Tibial artery (tissue), 4 donors: ENCODE data around the gene TMEM18.

Experiments used
- DNase-seq, 2 donors: peaks; one replicate each; pipeline ENCODE4 v3.0.0-alpha.2; 2019
- H3K27ac ChIP-seq, 2 donors: fragments of 200-600 bp; sonication (generic) in 1 of 2; 1 replicate in 1 of 2; 2 replicates in 1 of 2; pipeline ENCODE4 v1.5.1; 2018 to 2019; ENCODE audit warnings: mild to moderate bottlenecking in 1 of 2
- H3K27me3 ChIP-seq, 2 donors: fragments of 200-600 bp; sonication (generic) in 1 of 2; one replicate each; pipeline versions ENCODE4 v1.5.1 to v1.6.0; 2016 to 2019
- H3K36me3 ChIP-seq, 3 donors: fragments of 200-600 bp; sonication (generic) in 2 of 3; one replicate each; pipeline ENCODE4 v1.5.1; 2016 to 2019; ENCODE audit warnings: mild to moderate bottlenecking in 2 of 3
- H3K4me1 ChIP-seq, 4 donors: fragments of 200-600 bp; sonication (generic) in 2 of 4; 1 replicate in 3 of 4; 2 replicates in 1 of 4; pipeline ENCODE4 v1.5.1; 2016 to 2019
- H3K4me3 ChIP-seq, 2 donors: fragments of 200-600 bp; sonication (generic) in 1 of 2; 1 replicate in 1 of 2; 2 replicates in 1 of 2; pipeline ENCODE4 v1.5.1; 2018 to 2019; ENCODE audit warnings: mild to moderate bottlenecking in 2 of 2
- H3K9me3 ChIP-seq, 3 donors: fragments of 200-600 bp; sonication (generic) in 1 of 3; one replicate each; pipeline ENCODE4 v1.5.1; 2016 to 2019
- CTCF ChIP-seq, 2 experiments: fragments of 200-600 bp in 1 of 2; fragments of 450-650 bp in 1 of 2; IDR thresholded peaks; one replicate each; pipeline ENCODE4 v1.5.1; 2017 to 2019; ENCODE audit warnings: antibody characterized with exemption in 2 of 2, mild to moderate bottlenecking in 1 of 2, moderate library complexity in 1 of 2
- intact Hi-C: fragments of 100-400 bp; cut with DNase I; formaldehyde crosslinking; loops from one replicate; pipeline ENCODE4 v1.15.0; 2023; ENCODE audit warnings: low total_unique reads

The TMEM18 gene

GRCh38 chr2:651951-652373 lies 25.2 kb downstream of the TMEM18 start:
- Histone ChIP-seq H3K9me3 (no peaks in the 10 kb centered on the region), H3K4me1 (no peaks in the 10 kb centered on the region), H3K36me3 (no peaks in the 10 kb centered on the region), H3K27me3 (peaks cover 0 to 26% of the 10 kb centered on the region in 2 donors), H3K4me3 (no peak overlapping the region), H3K27ac (no peak overlapping the region)
- no peak for TF ChIP-seq CTCF (IDR thresholded peaks at IDR 0.05)
- intact Hi-C loops = no loop called here
- no peak for DNase-seq

GRCh38 chr2:650343-651310 lies 26.6 kb downstream of the TMEM18 start:
- H3K4me3 ChIP-seq = no peak overlapping the region
- H3K9me3 ChIP-seq = no peaks in the 10 kb centered on the region
- H3K4me1 ChIP-seq = no peaks in the 10 kb centered on the region
- no peak overlapping the region for H3K27ac ChIP-seq
- H3K36me3 ChIP-seq = no peaks in the 10 kb centered on the region
- no peak for TF ChIP-seq CTCF (IDR thresholded peaks at IDR 0.05)
- H3K27me3 ChIP-seq = peaks cover 0 to 33% of the 10 kb centered on the region in 2 donors
- DNase-seq = no peak
- intact Hi-C loops = no loop called here

GRCh38 chr2:649426-650342 lies 27.5 kb downstream of the TMEM18 start:
- H3K4me3 ChIP-seq = no peak overlapping the region

GRCh38 chr2:648476-649424 lies 28.5 kb downstream of the TMEM18 start:
- TF ChIP-seq CTCF (IDR thresholded peaks at IDR 0.05) = no peak
- H3K4me3 ChIP-seq = no peak overlapping the region
- H3K36me3 ChIP-seq = no peaks in the 10 kb centered on the region
- DNase-seq = no peak
- H3K27me3 ChIP-seq = peaks cover 0 to 38% of the 10 kb centered on the region in 2 donors
- H3K27ac ChIP-seq = no peak overlapping the region
- no peaks in the 10 kb centered on the region for H3K4me1 ChIP-seq
- no peaks in the 10 kb centered on the region for H3K9me3 ChIP-seq
- intact Hi-C loops = no loop called here

More at GRCh38 chr2:649426-650342, 27.5 kb downstream of the TMEM18 start:
- intact Hi-C loops = no loop called here
- Histone ChIP-seq H3K27me3 (peaks cover 0 to 38% of the 10 kb centered on the region in 2 donors), H3K9me3 (no peaks in the 10 kb centered on the region), H3K36me3 (no peaks in the 10 kb centered on the region), H3K27ac (no peak overlapping the region), H3K4me1 (no peaks in the 10 kb centered on the region)
- no peak for TF ChIP-seq CTCF (IDR thresholded peaks at IDR 0.05)
- no peak for DNase-seq
